ENCODE data around the gene ANKRD44. TPM values are rescaled to one million over a fixed set of nuclear protein-coding genes. Genes with fewer than 3 reads are reported as not detected.
"Not testable (repeated sequence)": the region's sequence is repeated elsewhere in the genome, so short reads cannot be mapped to it uniquely, and the experiment has no call there.

The ANKRD44 gene
- total RNA-seq, 1 donor from 2014 or later, result 8.1 TPM

GRCh38 chr2:197013098-197013497 is 297.5 kb downstream of the ANKRD44 start:
- DNase-seq (ENCODE audit: low spot score), result no peak
- no peaks in the 10 kb centered on the region for H3K9me3 Mint-ChIP-seq (ENCODE audit: unreplicated experiment)
- H3K36me3 Mint-ChIP-seq (ENCODE audit: low read depth, unreplicated experiment), result no peaks in the 10 kb centered on the region
- H3K4me3 Mint-ChIP-seq (ENCODE audit: unreplicated experiment), result no peak overlapping the region
- TF ChIP-seq CTCF (IDR thresholded peaks at IDR 0.05; ENCODE audit: unreplicated experiment), result no peak
- H3K4me1 Mint-ChIP-seq (ENCODE audit: unreplicated experiment), result peaks cover 7% of the 10 kb centered on the region
- no peak overlapping the region for H3K27ac Mint-ChIP-seq (ENCODE audit: unreplicated experiment)
- H3K27me3 Mint-ChIP-seq (ENCODE audit: unreplicated experiment), result no peaks in the 10 kb centered on the region

GRCh38 chr2:197011801-197012641 is 298.6 kb downstream of the ANKRD44 start:
- Mint-ChIP-seq H3K9me3 (ENCODE audit: unreplicated experiment) (no peaks in the 10 kb centered on the region), H3K27me3 (ENCODE audit: unreplicated experiment) (no peaks in the 10 kb centered on the region), H3K4me3 (ENCODE audit: unreplicated experiment) (no peak overlapping the region), H3K4me1 (ENCODE audit: unreplicated experiment) (peaks cover 7% of the 10 kb centered on the region), H3K27ac (ENCODE audit: unreplicated experiment) (no peak overlapping the region), H3K36me3 (ENCODE audit: low read depth, unreplicated experiment) (no peaks in the 10 kb centered on the region)
- peak; percentile 90 for TF ChIP-seq CTCF (IDR thresholded peaks at IDR 0.05; ENCODE audit: unreplicated experiment)
- DNase-seq (ENCODE audit: low spot score), result peak; percentile 20

- peaks cover 7% of the 10 kb centered on the region for H3K4me1 Mint-ChIP-seq (ENCODE audit: unreplicated experiment)
- no peaks in the 10 kb centered on the region for H3K36me3 Mint-ChIP-seq (ENCODE audit: low read depth, unreplicated experiment)
- no peak for DNase-seq (ENCODE audit: low spot score)
- H3K4me3 Mint-ChIP-seq (ENCODE audit: unreplicated experiment), result no peak overlapping the region
- TF ChIP-seq CTCF (IDR thresholded peaks at IDR 0.05; ENCODE audit: unreplicated experiment), result no peak
- no peak overlapping the region for H3K27ac Mint-ChIP-seq (ENCODE audit: unreplicated experiment)
- no peaks in the 10 kb centered on the region for H3K27me3 Mint-ChIP-seq (ENCODE audit: unreplicated experiment)
- no peaks in the 10 kb centered on the region for H3K9me3 Mint-ChIP-seq (ENCODE audit: unreplicated experiment)
These were observed 299.6 kb downstream of the ANKRD44 start for GRCh38 chr2:197011021-197011417.

- H3K36me3 Mint-ChIP-seq (ENCODE audit: low read depth, unreplicated experiment), result no peaks in the 10 kb centered on the region
- H3K4me3 Mint-ChIP-seq (ENCODE audit: unreplicated experiment), result no peak overlapping the region
- H3K9me3 Mint-ChIP-seq (ENCODE audit: unreplicated experiment), result no peaks in the 10 kb centered on the region
- no peak for DNase-seq (ENCODE audit: low spot score)
- H3K27me3 Mint-ChIP-seq (ENCODE audit: unreplicated experiment), result no peaks in the 10 kb centered on the region
- TF ChIP-seq CTCF (IDR thresholded peaks at IDR 0.05; ENCODE audit: unreplicated experiment), result no peak
- no peak overlapping the region for H3K27ac Mint-ChIP-seq (ENCODE audit: unreplicated experiment)
- H3K4me1 Mint-ChIP-seq (ENCODE audit: unreplicated experiment), result peaks cover 7% of the 10 kb centered on the region
These were observed 300.2 kb downstream of the ANKRD44 start for GRCh38 chr2:197010200-197011020.

- not testable (repeated sequence) for H3K27ac Mint-ChIP-seq (ENCODE audit: unreplicated experiment); H3K9me3 Mint-ChIP-seq (ENCODE audit: unreplicated experiment); H3K27me3 Mint-ChIP-seq (ENCODE audit: unreplicated experiment)
These were observed 301.7 kb downstream of the ANKRD44 start for GRCh38 chr2:197008741-197009341.

More at GRCh38 chr2:197008741-197009341, 301.7 kb downstream of the ANKRD44 start:
- H3K4me3 Mint-ChIP-seq (ENCODE audit: unreplicated experiment); DNase-seq (ENCODE audit: low spot score); H3K4me1 Mint-ChIP-seq (ENCODE audit: unreplicated experiment); H3K36me3 Mint-ChIP-seq (ENCODE audit: low read depth, unreplicated experiment): not testable (repeated sequence)
